ENCODE results near the gene ERVW-1. TPM values are rescaled to one million over a fixed set of nuclear protein-coding genes. Genes with fewer than 3 reads are reported as not detected.

Gene ERVW-1
- total RNA-seq, 2 experiments from 2014 or later: not detected

DNA sequence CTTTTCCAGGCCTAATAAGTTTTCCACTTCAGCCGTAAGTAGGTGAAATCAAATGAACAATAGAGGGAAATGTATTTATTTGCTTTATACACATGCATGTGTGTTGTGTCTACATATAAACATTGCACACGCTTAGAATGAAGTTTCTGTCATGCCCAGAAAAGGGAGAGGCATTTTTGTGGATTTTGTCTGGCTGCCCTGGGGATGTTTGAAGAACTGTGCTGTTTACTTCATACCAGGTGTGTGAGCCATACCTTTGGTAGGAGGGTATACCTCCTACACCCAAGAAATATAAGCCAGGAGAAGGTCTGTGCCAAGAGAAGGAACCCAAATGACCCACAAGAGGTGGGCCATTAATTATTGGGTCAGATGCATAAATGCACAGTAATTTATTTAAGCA lies 17.6 kb downstream of the ERVW-1 start:
- no peak overlapping the region for H3K4me3 ChIP-seq (ENCODE audit: low read depth, low read length, poor library complexity, severe bottlenecking)
- no peaks in the 10 kb centered on the region for H4K20me1 ChIP-seq (ENCODE audit: insufficient read depth, low read length)
- H3K36me3 ChIP-seq (ENCODE audit: insufficient read depth, low read length): peaks cover 17% of the 10 kb centered on the region
- TF ChIP-seq EZH2phosphoT487 (IDR thresholded peaks at IDR 0.05; ENCODE audit: borderline replicate concordance, low read depth, low read length): no peak
- TF ChIP-seq, protein P1, sequence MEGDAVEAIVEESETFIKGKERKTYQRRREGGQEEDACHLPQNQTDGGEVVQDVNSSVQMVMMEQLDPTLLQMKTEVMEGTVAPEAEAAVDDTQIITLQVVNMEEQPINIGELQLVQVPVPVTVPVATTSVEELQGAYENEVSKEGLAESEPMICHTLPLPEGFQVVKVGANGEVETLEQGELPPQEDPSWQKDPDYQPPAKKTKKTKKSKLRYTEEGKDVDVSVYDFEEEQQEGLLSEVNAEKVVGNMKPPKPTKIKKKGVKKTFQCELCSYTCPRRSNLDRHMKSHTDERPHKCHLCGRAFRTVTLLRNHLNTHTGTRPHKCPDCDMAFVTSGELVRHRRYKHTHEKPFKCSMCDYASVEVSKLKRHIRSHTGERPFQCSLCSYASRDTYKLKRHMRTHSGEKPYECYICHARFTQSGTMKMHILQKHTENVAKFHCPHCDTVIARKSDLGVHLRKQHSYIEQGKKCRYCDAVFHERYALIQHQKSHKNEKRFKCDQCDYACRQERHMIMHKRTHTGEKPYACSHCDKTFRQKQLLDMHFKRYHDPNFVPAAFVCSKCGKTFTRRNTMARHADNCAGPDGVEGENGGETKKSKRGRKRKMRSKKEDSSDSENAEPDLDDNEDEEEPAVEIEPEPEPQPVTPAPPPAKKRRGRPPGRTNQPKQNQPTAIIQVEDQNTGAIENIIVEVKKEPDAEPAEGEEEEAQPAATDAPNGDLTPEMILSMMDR (conservative IDR thresholded peaks at IDR 0.05; ENCODE audit: low read length): no peak
- H3K27ac ChIP-seq (ENCODE audit: low read depth, low read length, poor library complexity, severe bottlenecking): no peak overlapping the region
- no TSS peak for BruUV-seq (replicated peaks)
- ChIA-PET CTCF (ENCODE audit: unreplicated experiment) (no interaction called here), POLR2A (no interaction called here)
- no peaks in the 10 kb centered on the region for H3K9me3 ChIP-seq (ENCODE audit: low read length)
- no peaks in the 10 kb centered on the region for H3K4me1 ChIP-seq (ENCODE audit: insufficient read depth, low read length, poor library complexity, severe bottlenecking)
- no peaks in the 10 kb centered on the region for H3K9me2 ChIP-seq (ENCODE audit: insufficient read depth, low read length)
- intact Hi-C loops (cut with micrococcal nuclease; ENCODE audit: unreplicated experiment): loop anchor here (10.0 kb wide), 1 partner anchor 595 kb away; no protein-coding TSS in a partner anchor
- H3K79me2 ChIP-seq (ENCODE audit: insufficient read depth, low read depth, low read length): no peaks in the 10 kb centered on the region
- H3K4me2 ChIP-seq (ENCODE audit: low read length): no peak overlapping the region
- H2AFZ ChIP-seq (ENCODE audit: low read length): no peak overlapping the region
- DNase-seq (ENCODE audit: low spot score): no peak

DNA sequence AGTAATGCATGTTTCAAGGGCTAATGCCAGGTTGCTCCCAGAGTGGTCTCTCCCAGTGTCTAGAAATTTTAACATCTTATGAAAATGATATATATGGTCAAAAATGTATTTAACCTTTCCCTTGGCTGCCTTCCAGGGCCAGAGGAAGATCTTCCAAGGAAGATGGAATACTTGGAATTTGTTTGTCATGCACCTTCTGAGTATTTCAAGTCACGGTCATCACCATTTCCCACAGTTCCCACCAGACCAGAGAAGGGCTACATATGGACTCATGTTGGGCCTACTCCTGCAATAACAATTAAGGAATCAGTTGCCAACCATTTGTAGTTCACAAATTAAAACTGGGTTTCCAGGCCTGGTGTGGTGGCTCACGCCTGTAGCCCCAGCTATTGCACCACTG lies 21.5 kb downstream of the ERVW-1 start:
- Histone ChIP-seq H3K9me2 (ENCODE audit: insufficient read depth, low read length) (no peaks in the 10 kb centered on the region), H3K36me3 (ENCODE audit: insufficient read depth, low read length) (peaks cover 35% of the 10 kb centered on the region), H3K79me2 (ENCODE audit: insufficient read depth, low read depth, low read length) (no peaks in the 10 kb centered on the region), H3K4me3 (ENCODE audit: low read depth, low read length, poor library complexity, severe bottlenecking) (no peak overlapping the region), H3K4me2 (ENCODE audit: low read length) (no peak overlapping the region), H3K4me1 (ENCODE audit: insufficient read depth, low read length, poor library complexity, severe bottlenecking) (no peaks in the 10 kb centered on the region), H3K27ac (ENCODE audit: low read depth, low read length, poor library complexity, severe bottlenecking) (no peak overlapping the region), H2AFZ (ENCODE audit: low read length) (no peak overlapping the region), H3K9me3 (ENCODE audit: low read length) (no peaks in the 10 kb centered on the region), H4K20me1 (ENCODE audit: insufficient read depth, low read length) (no peaks in the 10 kb centered on the region)
- POLR2A ChIA-PET: no interaction called here
- no peak for DNase-seq (ENCODE audit: low spot score)
- TF ChIP-seq EZH2phosphoT487 (IDR thresholded peaks at IDR 0.05; ENCODE audit: borderline replicate concordance, low read depth, low read length): no peak
- TF ChIP-seq, protein P1 (conservative IDR thresholded peaks at IDR 0.05; ENCODE audit: low read length): no peak
- CTCF ChIA-PET (ENCODE audit: unreplicated experiment): no interaction called here
- intact Hi-C loops (cut with micrococcal nuclease; ENCODE audit: unreplicated experiment): no loop called here
- no TSS peak for BruUV-seq (replicated peaks)

DNA sequence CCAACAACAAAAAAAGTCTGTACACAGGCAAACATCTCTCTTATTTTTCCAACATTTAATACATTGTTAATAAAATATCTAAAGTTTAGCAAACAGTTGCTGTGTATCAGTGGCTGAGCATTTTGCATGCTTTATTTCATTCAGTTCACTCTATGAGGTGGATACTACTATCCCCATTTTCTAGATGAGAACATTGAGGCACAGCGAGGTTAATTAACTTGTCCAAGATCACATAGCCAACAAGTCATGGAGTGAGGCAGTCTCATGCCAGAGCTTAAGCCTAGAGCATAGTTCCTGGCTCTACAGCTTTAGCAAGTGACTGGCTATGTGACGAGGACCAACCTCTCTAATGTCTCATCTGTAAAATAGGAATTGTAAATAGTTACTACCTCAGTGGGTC lies 26.1 kb downstream of the ERVW-1 start:
- CTCF ChIA-PET (ENCODE audit: unreplicated experiment): no interaction called here
- no peak for DNase-seq (ENCODE audit: low spot score)
- Histone ChIP-seq H2AFZ (ENCODE audit: low read length) (no peak overlapping the region), H3K27ac (ENCODE audit: low read depth, low read length, poor library complexity, severe bottlenecking) (no peak overlapping the region), H3K36me3 (ENCODE audit: insufficient read depth, low read length) (peaks cover 49% of the 10 kb centered on the region), H3K4me1 (ENCODE audit: insufficient read depth, low read length, poor library complexity, severe bottlenecking) (peaks cover 5% of the 10 kb centered on the region), H3K9me3 (ENCODE audit: low read length) (no peaks in the 10 kb centered on the region), H3K9me2 (ENCODE audit: insufficient read depth, low read length) (no peaks in the 10 kb centered on the region), H3K4me2 (ENCODE audit: low read length) (no peak overlapping the region), H4K20me1 (ENCODE audit: insufficient read depth, low read length) (no peaks in the 10 kb centered on the region), H3K4me3 (ENCODE audit: low read depth, low read length, poor library complexity, severe bottlenecking) (no peak overlapping the region), H3K79me2 (ENCODE audit: insufficient read depth, low read depth, low read length) (no peaks in the 10 kb centered on the region)
- POLR2A ChIA-PET: no interaction called here
- intact Hi-C loops (cut with micrococcal nuclease; ENCODE audit: unreplicated experiment): no loop called here
- BruUV-seq (replicated peaks): no TSS peak
- no peak for TF ChIP-seq EZH2phosphoT487 (IDR thresholded peaks at IDR 0.05; ENCODE audit: borderline replicate concordance, low read depth, low read length)
- TF ChIP-seq, protein P1 (conservative IDR thresholded peaks at IDR 0.05; ENCODE audit: low read length): no peak
